HG02943 (cell line): ENCODE results near the gene THBS3.
"Not testable (repeated sequence)": the region's sequence is repeated elsewhere in the genome, so short reads cannot be mapped to it uniquely, and the experiment has no call there.

Source experiments
- ATAC-seq: cut with Tn5 transposase; IDR thresholded peaks from one replicate; pipeline ENCODE4 v1.9.1; 2021; ENCODE audit warnings: mild to moderate bottlenecking, low read depth, moderate library complexity; ENCODE audit not compliant: unreplicated experiment

THBS3 gene

GRCh38 chr1:155163785-155164184, 43.9 kb downstream of the THBS3 start:
- ATAC-seq, result not testable (repeated sequence)

GRCh38 chr1:155162631-155163030, 45.1 kb downstream of the THBS3 start:
- ATAC-seq, result not testable (repeated sequence)

GRCh38 chr1:155160128-155160527, 47.6 kb downstream of the THBS3 start:
- ATAC-seq, result no peak

- ATAC-seq, result no peak
Observed at GRCh38 chr1:155158991-155159390, 48.7 kb downstream of the THBS3 start.

- not testable (repeated sequence) for ATAC-seq
Observed at GRCh38 chr1:155155996-155156643, 51.6 kb downstream of the THBS3 start.
